ENCODE measurements around the gene CPLANE2.
"Not testable (repeated sequence)": the region's sequence is repeated elsewhere in the genome, so short reads cannot be mapped to it uniquely, and the experiment has no call there.

CPLANE2 gene

GRCh38 chr1:16229976-16230740 lies 6.8 kb downstream of the CPLANE2 start:
- no peak for DNase-seq

GRCh38 chr1:16226490-16227179 lies 10.3 kb downstream of the CPLANE2 start:
- no peak for DNase-seq

- no peak for DNase-seq
Measured at GRCh38 chr1:16226129-16226489, 10.9 kb downstream of the CPLANE2 start.

- no peak for DNase-seq
Measured at GRCh38 chr1:16224472-16224871, 12.5 kb downstream of the CPLANE2 start.

GRCh38 chr1:16222716-16223115 lies 14.3 kb downstream of the CPLANE2 start:
- DNase-seq, result not testable (repeated sequence)

- DNase-seq, result no peak
Measured at GRCh38 chr1:16221499-16221898, 15.5 kb downstream of the CPLANE2 start.

- DNase-seq, result no peak
Measured at GRCh38 chr1:16219968-16220500, 16.9 kb downstream of the CPLANE2 start.

- DNase-seq, result no peak
Measured at GRCh38 chr1:16218674-16219071, 18.3 kb downstream of the CPLANE2 start.

- no peak for DNase-seq
Measured at GRCh38 chr1:16218014-16218673, 18.8 kb downstream of the CPLANE2 start.

- DNase-seq, result peak; percentile 95
Measured at GRCh38 chr1:16217061-16217785, 19.8 kb downstream of the CPLANE2 start.

- DNase-seq, result no peak
Measured at GRCh38 chr1:16215882-16216753, 20.9 kb downstream of the CPLANE2 start.

GRCh38 chr1:16215240-16215639 lies 21.7 kb downstream of the CPLANE2 start:
- not testable (repeated sequence) for DNase-seq

GRCh38 chr1:16213544-16213943 lies 23.4 kb downstream of the CPLANE2 start:
- not testable (repeated sequence) for DNase-seq

GRCh38 chr1:16213013-16213412 lies 24.0 kb downstream of the CPLANE2 start:
- DNase-seq, result no peak

- no peak for DNase-seq
Measured at GRCh38 chr1:16212251-16212961, 24.6 kb downstream of the CPLANE2 start, which contains the start of gene ARHGEF19. Gene ARHGEF19, minus strand, starts transcription at chr1:16212652. Its CDS starts 3,598 bp downstream, at chr1:16209054.

- DNase-seq, result no peak
Measured at GRCh38 chr1:16211824-16212223, 25.2 kb downstream of the CPLANE2 start.

- no peak for DNase-seq
Measured at GRCh38 chr1:16210581-16210980, 26.4 kb downstream of the CPLANE2 start.

- no peak for DNase-seq
Measured at GRCh38 chr1:16209847-16210407, 27.1 kb downstream of the CPLANE2 start.

- DNase-seq, result no peak
Measured at GRCh38 chr1:16209132-16209846, 27.7 kb downstream of the CPLANE2 start.

All from T1000 (cell line).